HepG2 (cell line): ENCODE measurements around the gene LIFR. TPM values are rescaled to one million over a fixed set of nuclear protein-coding genes. Genes with fewer than 3 reads are reported as not detected.

Experiments
- CENPT ChIP-seq: sonication (generic); formaldehyde crosslinking; IDR thresholded peaks from 2 replicates; pipeline ENCODE4 v1.8.0; 2022; ENCODE audit warnings: low read depth, mild to moderate bottlenecking, moderate library complexity, missing genetic modification reagents
- DNMT3B ChIP-seq: conservative IDR thresholded peaks from 2 replicates; pipeline ENCODE4 v1.6.1; 2016; ENCODE audit warnings: missing biosample characterization, control low read depth
- SAFB2 ChIP-seq: sonication (generic); formaldehyde crosslinking; IDR thresholded peaks from 2 replicates; pipeline ENCODE4 v1.5.1; 2020; ENCODE audit warnings: missing genetic modification reagents, low read depth, mild to moderate bottlenecking, borderline replicate concordance
- SNAI1 ChIP-seq: sonication (generic); formaldehyde crosslinking; IDR thresholded peaks from 2 replicates; pipeline ENCODE4 v1.5.0; 2020; ENCODE audit warnings: mild to moderate bottlenecking, missing genetic modification reagents, borderline replicate concordance
- SPEN ChIP-seq: sonication (generic); formaldehyde crosslinking; IDR thresholded peaks from 2 replicates; pipeline ENCODE4 v1.5.1; 2020; ENCODE audit warnings: low read depth, mild to moderate bottlenecking, missing genetic modification reagents
- ZC3H13 ChIP-seq: sonication (generic); formaldehyde crosslinking; IDR thresholded peaks from 2 replicates; pipeline ENCODE4 v1.8.1; 2023; ENCODE audit warnings: mild to moderate bottlenecking, missing genetic modification reagents, moderate library complexity
- ZNF224 ChIP-seq: sonication (generic); formaldehyde crosslinking; IDR thresholded peaks from 2 replicates; pipeline ENCODE4 v1.5.0; 2020; ENCODE audit warnings: mild to moderate bottlenecking, missing genetic modification reagents
- ZNF460 ChIP-seq: sonication (generic); formaldehyde crosslinking; IDR thresholded peaks from 2 replicates; pipeline ENCODE4 v1.5.1; 2020; ENCODE audit warnings: missing genetic modification reagents, mild to moderate bottlenecking, borderline replicate concordance
- ZNF572 ChIP-seq: sonication (generic); formaldehyde crosslinking; IDR thresholded peaks from 2 replicates; pipeline ENCODE4 v1.5.1; 2020; ENCODE audit warnings: mild to moderate bottlenecking, missing genetic modification reagents
- ZNF747 ChIP-seq: sonication (generic); formaldehyde crosslinking; IDR thresholded peaks from 2 replicates; pipeline ENCODE4 v1.8.1; 2023; ENCODE audit warnings: missing genetic modification reagents, mild to moderate bottlenecking, borderline replicate concordance
- ZNF878 ChIP-seq: sonication (generic); formaldehyde crosslinking; IDR thresholded peaks from 2 replicates; pipeline ENCODE4 v1.8.1; 2023; ENCODE audit warnings: mild to moderate bottlenecking, missing genetic modification reagents, moderate library complexity
- polyA plus RNA-seq, 8 experiments: library from polyadenylated mRNA; depleted of rRNA in 3 of 8; stranded (reverse) in 7 of 8; unstranded in 1 of 8; fragments of >200 nt; fragmentation: Illumina TruSeq in 4 of 8; extraction: Trizol in 4 of 8; gene quantifications; 2 replicates each; pipeline versions ENCODE4 v1.2.1 to v1.2.3, GENCODE V29; 2011 to 2016; ENCODE audit warnings: low read depth in 4 of 8, missing spikeins in 1 of 8, mixed read lengths in 1 of 8; ENCODE audit not compliant: insufficient read depth in 1 of 8
- total RNA-seq, 5 experiments: library from RNA; depleted of rRNA; stranded (reverse); fragments of >200 nt; fragmentation: Illumina TruSeq; extraction: Trizol; gene quantifications; 2 replicates each; pipeline ENCODE4 v1.2.3, GENCODE V29; 2016; ENCODE audit warnings: low read depth in 1 of 5
- TF ChIP-seq, protein P1 (sequence below): sonication (generic); formaldehyde crosslinking; IDR thresholded peaks from 2 replicates; pipeline ENCODE4 v1.4.0; 2020; ENCODE audit warnings: missing genetic modification reagents, borderline replicate concordance
- TF ChIP-seq, protein P2 (sequence below): IDR thresholded peaks from 2 replicates; pipeline ENCODE4 v1.6.1; 2016; ENCODE audit warnings: low read depth, control low read depth
- TF ChIP-seq, protein P3 (sequence below): sonication (generic); formaldehyde crosslinking; conservative IDR thresholded peaks from 2 replicates; pipeline ENCODE4 v1.4.0; 2020; ENCODE audit warnings: mild to moderate bottlenecking, missing genetic modification reagents, moderate library complexity
- TF ChIP-seq, protein P4 (sequence below): fragments of 450-650 bp; IDR thresholded peaks from 2 replicates; pipeline ENCODE4 v1.6.1; 2017; ENCODE audit warnings: mild to moderate bottlenecking
- TF ChIP-seq, protein P5 (sequence below): IDR thresholded peaks from 2 replicates; pipeline ENCODE4 v1.6.1; 2016; ENCODE audit warnings: control low read depth

The LIFR gene
- total and polyA plus RNA-seq, 2 of the 13 experiments (the other 11 are each of a cell fraction or from before 2014, with no cell fraction given), result 6.3 to 25.2 TPM

DNA sequence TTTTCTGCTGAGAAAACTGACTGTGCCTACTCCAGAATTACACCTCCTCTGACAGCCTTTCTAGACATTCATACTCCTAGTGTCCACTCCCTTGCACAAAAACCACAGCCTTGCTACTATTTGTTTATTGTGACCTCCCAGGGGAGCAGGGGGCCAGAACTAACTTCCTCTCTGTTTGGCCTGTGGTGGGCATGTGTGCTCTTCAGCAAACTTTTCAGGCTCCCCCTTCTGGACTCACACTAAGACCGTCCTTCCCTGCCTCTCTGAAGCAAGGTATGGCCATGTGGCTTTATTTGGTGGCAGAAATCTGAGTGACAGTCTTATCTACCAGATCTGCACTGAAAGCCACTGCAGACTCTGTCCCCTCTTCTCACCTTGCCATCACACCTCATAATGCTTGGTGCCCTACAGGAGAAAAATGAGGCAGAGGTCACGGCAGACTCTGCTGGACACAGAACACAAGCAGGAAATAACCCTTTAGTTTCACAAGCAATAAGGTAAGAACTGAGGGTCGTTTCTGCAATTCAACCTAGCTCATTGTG is 28.2 kb downstream of the LIFR start (continued):
- TF ChIP-seq, protein P1, sequence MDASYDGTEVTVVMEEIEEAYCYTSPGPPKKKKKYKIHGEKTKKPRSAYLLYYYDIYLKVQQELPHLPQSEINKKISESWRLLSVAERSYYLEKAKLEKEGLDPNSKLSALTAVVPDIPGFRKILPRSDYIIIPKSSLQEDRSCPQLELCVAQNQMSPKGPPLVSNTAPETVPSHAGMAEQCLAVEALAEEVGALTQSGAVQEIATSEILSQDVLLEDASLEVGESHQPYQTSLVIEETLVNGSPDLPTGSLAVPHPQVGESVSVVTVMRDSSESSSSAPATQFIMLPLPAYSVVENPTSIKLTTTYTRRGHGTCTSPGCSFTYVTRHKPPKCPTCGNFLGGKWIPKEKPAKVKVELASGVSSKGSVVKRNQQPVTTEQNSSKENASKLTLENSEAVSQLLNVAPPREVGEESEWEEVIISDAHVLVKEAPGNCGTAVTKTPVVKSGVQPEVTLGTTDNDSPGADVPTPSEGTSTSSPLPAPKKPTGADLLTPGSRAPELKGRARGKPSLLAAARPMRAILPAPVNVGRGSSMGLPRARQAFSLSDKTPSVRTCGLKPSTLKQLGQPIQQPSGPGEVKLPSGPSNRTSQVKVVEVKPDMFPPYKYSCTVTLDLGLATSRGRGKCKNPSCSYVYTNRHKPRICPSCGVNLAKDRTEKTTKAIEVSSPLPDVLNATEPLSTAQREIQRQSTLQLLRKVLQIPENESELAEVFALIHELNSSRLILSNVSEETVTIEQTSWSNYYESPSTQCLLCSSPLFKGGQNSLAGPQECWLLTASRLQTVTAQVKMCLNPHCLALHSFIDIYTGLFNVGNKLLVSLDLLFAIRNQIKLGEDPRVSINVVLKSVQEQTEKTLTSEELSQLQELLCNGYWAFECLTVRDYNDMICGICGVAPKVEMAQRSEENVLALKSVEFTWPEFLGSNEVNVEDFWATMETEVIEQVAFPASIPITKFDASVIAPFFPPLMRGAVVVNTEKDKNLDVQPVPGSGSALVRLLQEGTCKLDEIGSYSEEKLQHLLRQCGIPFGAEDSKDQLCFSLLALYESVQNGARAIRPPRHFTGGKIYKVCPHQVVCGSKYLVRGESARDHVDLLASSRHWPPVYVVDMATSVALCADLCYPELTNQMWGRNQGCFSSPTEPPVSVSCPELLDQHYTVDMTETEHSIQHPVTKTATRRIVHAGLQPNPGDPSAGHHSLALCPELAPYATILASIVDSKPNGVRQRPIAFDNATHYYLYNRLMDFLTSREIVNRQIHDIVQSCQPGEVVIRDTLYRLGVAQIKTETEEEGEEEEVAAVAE, result no peak
- TF ChIP-seq, protein P2, sequence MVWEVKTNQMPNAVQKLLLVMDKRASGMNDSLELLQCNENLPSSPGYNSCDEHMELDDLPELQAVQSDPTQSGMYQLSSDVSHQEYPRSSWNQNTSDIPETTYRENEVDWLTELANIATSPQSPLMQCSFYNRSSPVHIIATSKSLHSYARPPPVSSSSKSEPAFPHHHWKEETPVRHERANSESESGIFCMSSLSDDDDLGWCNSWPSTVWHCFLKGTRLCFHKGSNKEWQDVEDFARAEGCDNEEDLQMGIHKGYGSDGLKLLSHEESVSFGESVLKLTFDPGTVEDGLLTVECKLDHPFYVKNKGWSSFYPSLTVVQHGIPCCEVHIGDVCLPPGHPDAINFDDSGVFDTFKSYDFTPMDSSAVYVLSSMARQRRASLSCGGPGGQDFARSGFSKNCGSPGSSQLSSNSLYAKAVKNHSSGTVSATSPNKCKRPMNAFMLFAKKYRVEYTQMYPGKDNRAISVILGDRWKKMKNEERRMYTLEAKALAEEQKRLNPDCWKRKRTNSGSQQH (CRISPR knock-in tag), result no peak
- TF ChIP-seq ZNF878 (CRISPR knock-in tag) (peak; percentile 74; the same call in 1 of the 2 replicates), ZC3H13 (CRISPR knock-in tag) (no peak), ZNF747 (CRISPR knock-in tag) (no peak), SAFB2 (CRISPR knock-in tag) (no peak), ZNF224 (CRISPR knock-in tag) (no peak), CENPT (CRISPR knock-in tag) (no peak), DNMT3B (CRISPR knock-in tag) (no peak), SPEN (CRISPR knock-in tag) (no peak), ZNF572 (no peak), ZNF460 (CRISPR knock-in tag) (no peak), SNAI1 (no peak)
- TF ChIP-seq, protein P3, sequence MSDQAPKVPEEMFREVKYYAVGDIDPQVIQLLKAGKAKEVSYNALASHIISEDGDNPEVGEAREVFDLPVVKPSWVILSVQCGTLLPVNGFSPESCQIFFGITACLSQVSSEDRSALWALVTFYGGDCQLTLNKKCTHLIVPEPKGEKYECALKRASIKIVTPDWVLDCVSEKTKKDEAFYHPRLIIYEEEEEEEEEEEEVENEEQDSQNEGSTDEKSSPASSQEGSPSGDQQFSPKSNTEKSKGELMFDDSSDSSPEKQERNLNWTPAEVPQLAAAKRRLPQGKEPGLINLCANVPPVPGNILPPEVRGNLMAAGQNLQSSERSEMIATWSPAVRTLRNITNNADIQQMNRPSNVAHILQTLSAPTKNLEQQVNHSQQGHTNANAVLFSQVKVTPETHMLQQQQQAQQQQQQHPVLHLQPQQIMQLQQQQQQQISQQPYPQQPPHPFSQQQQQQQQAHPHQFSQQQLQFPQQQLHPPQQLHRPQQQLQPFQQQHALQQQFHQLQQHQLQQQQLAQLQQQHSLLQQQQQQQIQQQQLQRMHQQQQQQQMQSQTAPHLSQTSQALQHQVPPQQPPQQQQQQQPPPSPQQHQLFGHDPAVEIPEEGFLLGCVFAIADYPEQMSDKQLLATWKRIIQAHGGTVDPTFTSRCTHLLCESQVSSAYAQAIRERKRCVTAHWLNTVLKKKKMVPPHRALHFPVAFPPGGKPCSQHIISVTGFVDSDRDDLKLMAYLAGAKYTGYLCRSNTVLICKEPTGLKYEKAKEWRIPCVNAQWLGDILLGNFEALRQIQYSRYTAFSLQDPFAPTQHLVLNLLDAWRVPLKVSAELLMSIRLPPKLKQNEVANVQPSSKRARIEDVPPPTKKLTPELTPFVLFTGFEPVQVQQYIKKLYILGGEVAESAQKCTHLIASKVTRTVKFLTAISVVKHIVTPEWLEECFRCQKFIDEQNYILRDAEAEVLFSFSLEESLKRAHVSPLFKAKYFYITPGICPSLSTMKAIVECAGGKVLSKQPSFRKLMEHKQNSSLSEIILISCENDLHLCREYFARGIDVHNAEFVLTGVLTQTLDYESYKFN (CRISPR knock-in tag), result peak; percentile 83
- TF ChIP-seq, protein P4, sequence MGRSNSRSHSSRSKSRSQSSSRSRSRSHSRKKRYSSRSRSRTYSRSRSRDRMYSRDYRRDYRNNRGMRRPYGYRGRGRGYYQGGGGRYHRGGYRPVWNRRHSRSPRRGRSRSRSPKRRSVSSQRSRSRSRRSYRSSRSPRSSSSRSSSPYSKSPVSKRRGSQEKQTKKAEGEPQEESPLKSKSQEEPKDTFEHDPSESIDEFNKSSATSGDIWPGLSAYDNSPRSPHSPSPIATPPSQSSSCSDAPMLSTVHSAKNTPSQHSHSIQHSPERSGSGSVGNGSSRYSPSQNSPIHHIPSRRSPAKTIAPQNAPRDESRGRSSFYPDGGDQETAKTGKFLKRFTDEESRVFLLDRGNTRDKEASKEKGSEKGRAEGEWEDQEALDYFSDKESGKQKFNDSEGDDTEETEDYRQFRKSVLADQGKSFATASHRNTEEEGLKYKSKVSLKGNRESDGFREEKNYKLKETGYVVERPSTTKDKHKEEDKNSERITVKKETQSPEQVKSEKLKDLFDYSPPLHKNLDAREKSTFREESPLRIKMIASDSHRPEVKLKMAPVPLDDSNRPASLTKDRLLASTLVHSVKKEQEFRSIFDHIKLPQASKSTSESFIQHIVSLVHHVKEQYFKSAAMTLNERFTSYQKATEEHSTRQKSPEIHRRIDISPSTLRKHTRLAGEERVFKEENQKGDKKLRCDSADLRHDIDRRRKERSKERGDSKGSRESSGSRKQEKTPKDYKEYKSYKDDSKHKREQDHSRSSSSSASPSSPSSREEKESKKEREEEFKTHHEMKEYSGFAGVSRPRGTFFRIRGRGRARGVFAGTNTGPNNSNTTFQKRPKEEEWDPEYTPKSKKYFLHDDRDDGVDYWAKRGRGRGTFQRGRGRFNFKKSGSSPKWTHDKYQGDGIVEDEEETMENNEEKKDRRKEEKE, result no peak
- TF ChIP-seq, protein P5, sequence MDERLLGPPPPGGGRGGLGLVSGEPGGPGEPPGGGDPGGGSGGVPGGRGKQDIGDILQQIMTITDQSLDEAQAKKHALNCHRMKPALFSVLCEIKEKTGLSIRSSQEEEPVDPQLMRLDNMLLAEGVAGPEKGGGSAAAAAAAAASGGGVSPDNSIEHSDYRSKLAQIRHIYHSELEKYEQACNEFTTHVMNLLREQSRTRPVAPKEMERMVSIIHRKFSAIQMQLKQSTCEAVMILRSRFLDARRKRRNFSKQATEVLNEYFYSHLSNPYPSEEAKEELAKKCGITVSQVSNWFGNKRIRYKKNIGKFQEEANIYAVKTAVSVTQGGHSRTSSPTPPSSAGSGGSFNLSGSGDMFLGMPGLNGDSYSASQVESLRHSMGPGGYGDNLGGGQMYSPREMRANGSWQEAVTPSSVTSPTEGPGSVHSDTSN (CRISPR knock-in tag), result 0 out of 2 replicates have a peak, but pooled peaks have one; percentile 69
